Suprapubic skin (tissue), 4 donors: Measurements from ENCODE around the gene TEK. TPM values are rescaled to one million over a fixed set of nuclear protein-coding genes. Genes with fewer than 3 reads are reported as not detected.

ENCODE experiments used
- DNase-seq, 2 donors: peaks; one replicate each; pipeline ENCODE4 v3.0.0-alpha.2; 2019; ENCODE audit warnings: low spot score in 2 of 2
- H3K27ac ChIP-seq: fragments of 200-600 bp; sonication (generic); one replicate; pipeline ENCODE4 v1.5.1; 2019
- H3K27me3 ChIP-seq: fragments of 200-600 bp; sonication (generic); one replicate; pipeline ENCODE4 v1.5.1; 2019
- H3K36me3 ChIP-seq: fragments of 200-600 bp; sonication (generic); one replicate; pipeline ENCODE4 v1.5.1; 2019
- H3K4me1 ChIP-seq: fragments of 200-600 bp; sonication (generic); one replicate; pipeline ENCODE4 v1.5.1; 2019
- H3K4me3 ChIP-seq: fragments of 200-600 bp; sonication (generic); one replicate; pipeline ENCODE4 v1.5.1; 2019; ENCODE audit warnings: mild to moderate bottlenecking
- H3K9me3 ChIP-seq: fragments of 200-600 bp; sonication (generic); one replicate; pipeline ENCODE4 v1.5.1; 2019
- EP300 ChIP-seq: sonication (generic); formaldehyde crosslinking; IDR thresholded peaks from one replicate; pipeline ENCODE4 v1.6.1; 2017; ENCODE audit warnings: antibody characterized with exemption
- POLR2A ChIP-seq, 2 donors: fragments of 450-650 bp; IDR thresholded peaks; one replicate each; pipeline ENCODE4 v1.6.1; 2017; ENCODE audit warnings: antibody characterized with exemption in 2 of 2, mild to moderate bottlenecking in 2 of 2, moderate library complexity in 2 of 2
- POLR2AphosphoS5 ChIP-seq, 3 donors: sonication (generic); formaldehyde crosslinking; IDR thresholded peaks; one replicate each; pipeline ENCODE4 v1.6.1; 2017; ENCODE audit warnings: antibody characterized with exemption in 3 of 3
- WGBS: methylation state at CpG from one replicate; pipeline ENCODE4 v1.1.5; 2018; 5-methylcytosine and 5-hydroxymethylcytosine counted together
- total RNA-seq, 4 donors: library from RNA; depleted of rRNA; stranded (reverse); fragments of >200 nt; gene quantifications; one replicate each; pipeline ENCODE4 v1.1.0, GENCODE V29; 2016
- TF ChIP-seq, protein P1 (sequence below), 2 donors: fragments of 200-600 bp in 1 of 2; fragments of 450-650 bp in 1 of 2; sonication (generic) in 1 of 2; IDR thresholded peaks; one replicate each; pipeline ENCODE4 v1.5.1; 2016 to 2019; ENCODE audit warnings: antibody characterized with exemption in 2 of 2, mild to moderate bottlenecking in 1 of 2, moderate library complexity in 1 of 2

TEK gene
- total RNA-seq, 4 donors from 2014 or later, result 2.0 to 7.1 (median 5.2) TPM

- no peak overlapping the region for H3K4me3 ChIP-seq
- H3K36me3 ChIP-seq, result no peaks in the 10 kb centered on the region
- no peak for DNase-seq
- no peaks in the 10 kb centered on the region for H3K4me1 ChIP-seq
- WGBS, result 91% methylated on average over 6 of the region's 6 CpGs
- TF ChIP-seq POLR2A (IDR thresholded peaks at IDR 0.05) (no peak), EP300 (no peak), POLR2AphosphoS5 (IDR thresholded peaks at IDR 0.05) (no peak)
- TF ChIP-seq, protein P1, sequence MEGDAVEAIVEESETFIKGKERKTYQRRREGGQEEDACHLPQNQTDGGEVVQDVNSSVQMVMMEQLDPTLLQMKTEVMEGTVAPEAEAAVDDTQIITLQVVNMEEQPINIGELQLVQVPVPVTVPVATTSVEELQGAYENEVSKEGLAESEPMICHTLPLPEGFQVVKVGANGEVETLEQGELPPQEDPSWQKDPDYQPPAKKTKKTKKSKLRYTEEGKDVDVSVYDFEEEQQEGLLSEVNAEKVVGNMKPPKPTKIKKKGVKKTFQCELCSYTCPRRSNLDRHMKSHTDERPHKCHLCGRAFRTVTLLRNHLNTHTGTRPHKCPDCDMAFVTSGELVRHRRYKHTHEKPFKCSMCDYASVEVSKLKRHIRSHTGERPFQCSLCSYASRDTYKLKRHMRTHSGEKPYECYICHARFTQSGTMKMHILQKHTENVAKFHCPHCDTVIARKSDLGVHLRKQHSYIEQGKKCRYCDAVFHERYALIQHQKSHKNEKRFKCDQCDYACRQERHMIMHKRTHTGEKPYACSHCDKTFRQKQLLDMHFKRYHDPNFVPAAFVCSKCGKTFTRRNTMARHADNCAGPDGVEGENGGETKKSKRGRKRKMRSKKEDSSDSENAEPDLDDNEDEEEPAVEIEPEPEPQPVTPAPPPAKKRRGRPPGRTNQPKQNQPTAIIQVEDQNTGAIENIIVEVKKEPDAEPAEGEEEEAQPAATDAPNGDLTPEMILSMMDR (IDR thresholded peaks at IDR 0.05), result no peak
- H3K9me3 ChIP-seq, result no peaks in the 10 kb centered on the region
- no peak overlapping the region for H3K27ac ChIP-seq
- no peaks in the 10 kb centered on the region for H3K27me3 ChIP-seq
Measured at GRCh38 chr9:27157736-27158135, 48.7 kb downstream of the TEK start.

GRCh38 chr9:27160636-27161035, 51.6 kb downstream of the TEK start:
- Histone ChIP-seq H3K27me3 (no peaks in the 10 kb centered on the region), H3K36me3 (no peaks in the 10 kb centered on the region)

GRCh38 chr9:27162045-27162444, 53.0 kb downstream of the TEK start:
- Histone ChIP-seq H3K9me3 (no peaks in the 10 kb centered on the region), H3K4me3 (no peak overlapping the region)
- TF ChIP-seq POLR2A (IDR thresholded peaks at IDR 0.05) (no peak), POLR2AphosphoS5 (IDR thresholded peaks at IDR 0.05) (no peak), EP300 (no peak)
- TF ChIP-seq, protein P1 (IDR thresholded peaks at IDR 0.05), result no peak

More at GRCh38 chr9:27160636-27161035, 51.6 kb downstream of the TEK start:
- whole genome bisulfite sequencing, result 59% methylated on average over 2 of the region's 2 CpGs
- Histone ChIP-seq H3K27ac (no peak overlapping the region), H3K9me3 (no peaks in the 10 kb centered on the region), H3K4me3 (no peak overlapping the region), H3K4me1 (no peaks in the 10 kb centered on the region)
- DNase-seq, result no peak
- no peak for TF ChIP-seq EP300
- TF ChIP-seq POLR2A (IDR thresholded peaks at IDR 0.05), result no peak
- TF ChIP-seq, protein P1 (IDR thresholded peaks at IDR 0.05), result no peak
- no peak for TF ChIP-seq POLR2AphosphoS5 (IDR thresholded peaks at IDR 0.05)

DNA sequence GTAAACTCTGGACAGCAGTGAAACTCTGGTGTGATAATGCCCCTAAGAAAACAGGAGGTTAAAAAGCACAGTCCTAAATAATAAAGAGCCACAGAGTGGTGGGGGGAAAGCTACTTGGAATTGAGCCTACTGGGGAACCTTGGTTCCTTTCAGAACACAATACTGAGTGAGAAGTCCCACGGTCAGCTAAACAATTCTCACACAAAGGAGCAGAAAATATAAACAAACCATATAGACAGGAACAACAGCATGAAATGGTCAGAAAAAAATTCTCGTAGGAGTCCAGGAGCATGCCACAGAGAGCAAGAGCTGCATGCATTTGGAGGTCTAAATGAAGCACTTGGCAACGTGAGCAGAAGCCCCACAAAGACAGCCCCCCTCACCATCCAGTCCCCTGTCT, 56.0 kb downstream of the TEK start:
- no peak for DNase-seq
- no peak overlapping the region for H3K4me3 ChIP-seq
- no peaks in the 10 kb centered on the region for H3K9me3 ChIP-seq
- no peak overlapping the region for H3K27ac ChIP-seq
- H3K27me3 ChIP-seq, result no peaks in the 10 kb centered on the region
- no peaks in the 10 kb centered on the region for H3K4me1 ChIP-seq
- H3K36me3 ChIP-seq, result no peaks in the 10 kb centered on the region
- 65% methylated on average over 3 of the region's 3 CpGs for WGBS
- TF ChIP-seq POLR2AphosphoS5 (IDR thresholded peaks at IDR 0.05) (no peak), EP300 (no peak), POLR2A (IDR thresholded peaks at IDR 0.05) (no peak)
- TF ChIP-seq, protein P1 (IDR thresholded peaks at IDR 0.05), result no peak

More at GRCh38 chr9:27162045-27162444, 53.0 kb downstream of the TEK start:
- H3K27me3 ChIP-seq, result no peaks in the 10 kb centered on the region
- no peaks in the 10 kb centered on the region for H3K4me1 ChIP-seq
- 11% methylated on average over 2 of the region's 2 CpGs for WGBS
- DNase-seq, result no peak
- no peaks in the 10 kb centered on the region for H3K36me3 ChIP-seq
- H3K27ac ChIP-seq, result no peak overlapping the region

DNA sequence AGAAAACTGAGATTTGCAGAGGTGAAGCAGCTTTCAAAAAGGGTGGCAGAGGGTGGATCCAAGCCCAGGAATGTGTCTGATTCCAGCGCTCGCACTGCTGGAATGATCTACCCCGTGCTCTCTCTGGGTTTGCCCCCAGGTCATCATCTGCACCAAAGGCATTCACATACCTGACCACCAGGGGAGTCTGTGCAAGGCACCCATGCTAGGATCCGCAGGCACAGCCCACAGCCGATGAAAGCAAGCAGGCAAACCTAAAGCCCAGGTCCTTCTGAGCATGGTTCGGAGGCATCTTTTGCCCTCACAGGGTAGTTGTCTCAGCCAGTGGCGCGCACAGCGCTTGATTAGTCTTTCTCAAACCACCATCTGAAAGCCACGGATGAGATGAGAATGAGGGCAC, 56.6 kb downstream of the TEK start:
- H3K27ac ChIP-seq, result no peak overlapping the region
- H3K4me1 ChIP-seq, result no peaks in the 10 kb centered on the region
- DNase-seq, result no peak
- H3K9me3 ChIP-seq, result no peaks in the 10 kb centered on the region
- no peak overlapping the region for H3K4me3 ChIP-seq
- H3K27me3 ChIP-seq, result no peaks in the 10 kb centered on the region
- TF ChIP-seq POLR2A (IDR thresholded peaks at IDR 0.05) (no peak), POLR2AphosphoS5 (IDR thresholded peaks at IDR 0.05) (no peak), EP300 (no peak)
- TF ChIP-seq, protein P1 (IDR thresholded peaks at IDR 0.05), result no peak
- 91% methylated on average over 4 of the region's 10 CpGs for WGBS
- H3K36me3 ChIP-seq, result no peaks in the 10 kb centered on the region
